Panc1 (cell line): ENCODE measurements around the gene COL5A1. TPM values are rescaled to one million over a fixed set of nuclear protein-coding genes. Genes with fewer than 3 reads are reported as not detected.

ENCODE experiments used
- ATAC-seq: fragments of 200-7000 bp; cut with Tn5 transposase; 2 replicates; pipeline ENCODE4 v1.9.1; 2020; ENCODE audit warnings: mild to moderate bottlenecking, moderate library complexity
- BruUV-seq: library from RNA; stranded (reverse); fragments of 400-500 nt; replicated peaks from 2 replicates; lab custom pipeline; 2021; lab: Mats Ljungman, UMichigan
- CTCF ChIA-PET: fragments of 300-600 bp; sonication (Branson Sonifier 250); formaldehyde crosslinking; loops from one replicate; lab custom pipeline; 2022; ENCODE audit warnings: antibody characterized with exemption; lab: Charles Lee
- POLR2A ChIA-PET: fragments of 300-600 bp; sonication (Branson Sonifier 250); formaldehyde crosslinking; loops from one replicate; lab custom pipeline; 2022; ENCODE audit warnings: antibody characterized with exemption; lab: Charles Lee
- DNase-seq: peaks from one replicate; pipeline ENCODE4 v3.0.0-alpha.2; 2010; ENCODE audit warnings: low read depth, low spot score
- H3K27ac ChIP-seq: 2 replicates; pipeline ENCODE4 v1.5.1; 2011; ENCODE audit warnings: mild to moderate bottlenecking, low read length, inconsistent platforms
- H3K27me3 ChIP-seq: fragments of 200-500 bp; sonication (Bioruptor generic); 2 replicates; pipeline ENCODE4 v1.6.0; 2014; ENCODE audit warnings: low read length, inconsistent platforms; ENCODE audit not compliant: control insufficient read depth, insufficient read depth
- H3K36me3 ChIP-seq: fragments of 200-500 bp; sonication (Bioruptor generic); 2 replicates; pipeline ENCODE4 v1.5.1; 2014; ENCODE audit warnings: inconsistent platforms, mild to moderate bottlenecking, low read length, moderate library complexity; ENCODE audit not compliant: control insufficient read depth, insufficient read depth
- H3K4me1 ChIP-seq: 2 replicates; pipeline ENCODE4 v1.5.1; 2011; ENCODE audit warnings: inconsistent platforms, mild to moderate bottlenecking, low read length, moderate library complexity; ENCODE audit not compliant: control insufficient read depth, insufficient read depth
- H3K4me3 ChIP-seq, 2 experiments: 2 replicates each; pipeline ENCODE4 v1.5.1; 2011 to 2012; ENCODE audit warnings: low read depth in 2 of 2, low read length in 2 of 2, mild to moderate bottlenecking in 2 of 2, inconsistent platforms in 1 of 2, moderate library complexity in 1 of 2
- H3K9me3 ChIP-seq: fragments of 200-500 bp; sonication (Bioruptor generic); 2 replicates; pipeline ENCODE4 v1.5.1; 2014; ENCODE audit warnings: low read depth, mild to moderate bottlenecking, inconsistent platforms, low read length, moderate library complexity; ENCODE audit not compliant: control insufficient read depth, insufficient read depth
- POLR2AphosphoS5 ChIP-seq: IDR thresholded peaks from 2 replicates; pipeline ENCODE4 v1.6.1; 2012; ENCODE audit warnings: mild to moderate bottlenecking, low read depth, low read length, moderate library complexity
- SIN3A ChIP-seq: IDR thresholded peaks from 2 replicates; pipeline ENCODE4 v1.6.1; 2012; ENCODE audit warnings: low read depth, mild to moderate bottlenecking, low read length, moderate library complexity, borderline replicate concordance; ENCODE audit not compliant: insufficient read depth
- TCF7L2 ChIP-seq: IDR thresholded peaks from 2 replicates; pipeline ENCODE4 v1.6.1; 2011; ENCODE audit warnings: mild to moderate bottlenecking, low read depth, low read length, inconsistent platforms
- in situ Hi-C: cut with HindIII; loops from 2 replicates; pipeline ENCODE4 v1.10.0; 2016; ENCODE audit warnings: low sequenced_read_pairs, low pct_unique_long_range_greater_than_20kb
- intact Hi-C: fragments of 100-400 bp; cut with micrococcal nuclease; formaldehyde crosslinking; loops from one replicate; pipeline ENCODE4 v1.10.0; 2022; ENCODE audit not compliant: unreplicated experiment
- total RNA-seq: library from RNA; stranded (reverse); gene quantifications from one replicate; pipeline ENCODE4 v1.2.1, GENCODE V29; 2021; ENCODE audit not compliant: unreplicated experiment
- TF ChIP-seq, protein P1 (sequence below), 2 experiments: IDR thresholded peaks; 2 replicates each; pipeline ENCODE4 v1.6.1; 2011 to 2012; ENCODE audit warnings: low read depth in 2 of 2, control low read depth in 1 of 2, low read length in 1 of 2, mild to moderate bottlenecking in 1 of 2, moderate library complexity in 1 of 2; ENCODE audit not compliant: insufficient read depth in 1 of 2
- TF ChIP-seq, protein P2 (sequence below): fragments of 450-650 bp; IDR thresholded peaks from 2 replicates; pipeline ENCODE4 v1.5.1; 2017; ENCODE audit warnings: mild to moderate bottlenecking

COL5A1 gene
- total RNA-seq, 1 experiment from 2014 or later = 5.7 TPM

DNA sequence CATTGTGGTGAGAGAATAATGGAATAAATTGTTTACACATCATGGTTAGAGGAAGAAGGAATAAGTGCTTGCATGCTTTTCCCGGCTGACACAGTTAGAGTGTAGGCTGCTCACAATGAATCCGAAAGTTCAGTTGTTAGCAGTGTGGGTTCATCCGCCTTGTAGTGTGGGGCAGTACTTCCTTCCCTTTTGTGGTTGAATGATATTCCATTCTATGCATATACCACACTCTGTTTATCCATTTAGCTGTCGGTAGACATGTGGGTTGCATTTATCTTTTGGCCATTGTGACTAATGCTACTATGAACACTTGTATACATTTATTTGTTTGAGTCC lies 84.0 kb downstream of the COL5A1 start:
- no peak for ATAC-seq
- peaks cover 2% of the 10 kb centered on the region; the same call in 1 of the 2 replicates for H3K27me3 ChIP-seq
- H3K36me3 ChIP-seq = no peaks in the 10 kb centered on the region
- H3K4me3 ChIP-seq = no peak overlapping the region
- no TSS peak for BruUV-seq
- intact Hi-C loops = no loop called here
- in situ Hi-C loops = no loop called here
- ChIA-PET POLR2A (no interaction called here), CTCF (no interaction called here)
- H3K4me1 ChIP-seq = no peaks in the 10 kb centered on the region
- no peak for DNase-seq
- TF ChIP-seq, protein P1, sequence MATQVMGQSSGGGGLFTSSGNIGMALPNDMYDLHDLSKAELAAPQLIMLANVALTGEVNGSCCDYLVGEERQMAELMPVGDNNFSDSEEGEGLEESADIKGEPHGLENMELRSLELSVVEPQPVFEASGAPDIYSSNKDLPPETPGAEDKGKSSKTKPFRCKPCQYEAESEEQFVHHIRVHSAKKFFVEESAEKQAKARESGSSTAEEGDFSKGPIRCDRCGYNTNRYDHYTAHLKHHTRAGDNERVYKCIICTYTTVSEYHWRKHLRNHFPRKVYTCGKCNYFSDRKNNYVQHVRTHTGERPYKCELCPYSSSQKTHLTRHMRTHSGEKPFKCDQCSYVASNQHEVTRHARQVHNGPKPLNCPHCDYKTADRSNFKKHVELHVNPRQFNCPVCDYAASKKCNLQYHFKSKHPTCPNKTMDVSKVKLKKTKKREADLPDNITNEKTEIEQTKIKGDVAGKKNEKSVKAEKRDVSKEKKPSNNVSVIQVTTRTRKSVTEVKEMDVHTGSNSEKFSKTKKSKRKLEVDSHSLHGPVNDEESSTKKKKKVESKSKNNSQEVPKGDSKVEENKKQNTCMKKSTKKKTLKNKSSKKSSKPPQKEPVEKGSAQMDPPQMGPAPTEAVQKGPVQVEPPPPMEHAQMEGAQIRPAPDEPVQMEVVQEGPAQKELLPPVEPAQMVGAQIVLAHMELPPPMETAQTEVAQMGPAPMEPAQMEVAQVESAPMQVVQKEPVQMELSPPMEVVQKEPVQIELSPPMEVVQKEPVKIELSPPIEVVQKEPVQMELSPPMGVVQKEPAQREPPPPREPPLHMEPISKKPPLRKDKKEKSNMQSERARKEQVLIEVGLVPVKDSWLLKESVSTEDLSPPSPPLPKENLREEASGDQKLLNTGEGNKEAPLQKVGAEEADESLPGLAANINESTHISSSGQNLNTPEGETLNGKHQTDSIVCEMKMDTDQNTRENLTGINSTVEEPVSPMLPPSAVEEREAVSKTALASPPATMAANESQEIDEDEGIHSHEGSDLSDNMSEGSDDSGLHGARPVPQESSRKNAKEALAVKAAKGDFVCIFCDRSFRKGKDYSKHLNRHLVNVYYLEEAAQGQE (IDR thresholded peaks at IDR 0.05; ENCODE audit: insufficient read depth in 1 of 2, low read depth in 2 of 2, low read length in 1 of 2) = no peak
- TF ChIP-seq POLR2AphosphoS5 (no peak), SIN3A (no peak), TCF7L2 (no peak)
- TF ChIP-seq, protein P2, sequence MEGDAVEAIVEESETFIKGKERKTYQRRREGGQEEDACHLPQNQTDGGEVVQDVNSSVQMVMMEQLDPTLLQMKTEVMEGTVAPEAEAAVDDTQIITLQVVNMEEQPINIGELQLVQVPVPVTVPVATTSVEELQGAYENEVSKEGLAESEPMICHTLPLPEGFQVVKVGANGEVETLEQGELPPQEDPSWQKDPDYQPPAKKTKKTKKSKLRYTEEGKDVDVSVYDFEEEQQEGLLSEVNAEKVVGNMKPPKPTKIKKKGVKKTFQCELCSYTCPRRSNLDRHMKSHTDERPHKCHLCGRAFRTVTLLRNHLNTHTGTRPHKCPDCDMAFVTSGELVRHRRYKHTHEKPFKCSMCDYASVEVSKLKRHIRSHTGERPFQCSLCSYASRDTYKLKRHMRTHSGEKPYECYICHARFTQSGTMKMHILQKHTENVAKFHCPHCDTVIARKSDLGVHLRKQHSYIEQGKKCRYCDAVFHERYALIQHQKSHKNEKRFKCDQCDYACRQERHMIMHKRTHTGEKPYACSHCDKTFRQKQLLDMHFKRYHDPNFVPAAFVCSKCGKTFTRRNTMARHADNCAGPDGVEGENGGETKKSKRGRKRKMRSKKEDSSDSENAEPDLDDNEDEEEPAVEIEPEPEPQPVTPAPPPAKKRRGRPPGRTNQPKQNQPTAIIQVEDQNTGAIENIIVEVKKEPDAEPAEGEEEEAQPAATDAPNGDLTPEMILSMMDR = no peak
- H3K27ac ChIP-seq = no peak overlapping the region
- H3K9me3 ChIP-seq = no peaks in the 10 kb centered on the region

GRCh38 chr9:134726026-134726721 lies 84.6 kb downstream of the COL5A1 start:
- no peaks in the 10 kb centered on the region for H3K4me1 ChIP-seq
- ChIA-PET CTCF (no interaction called here), POLR2A (no interaction called here)
- in situ Hi-C loops = no loop called here
- no peaks in the 10 kb centered on the region for H3K9me3 ChIP-seq
- H3K36me3 ChIP-seq = no peaks in the 10 kb centered on the region
- H3K4me3 ChIP-seq = no peak overlapping the region
- no peak for DNase-seq
- TF ChIP-seq SIN3A (no peak), TCF7L2 (no peak), POLR2AphosphoS5 (no peak)
- TF ChIP-seq, protein P1 (IDR thresholded peaks at IDR 0.05; ENCODE audit: insufficient read depth in 1 of 2, low read depth in 2 of 2, low read length in 1 of 2) = no peak
- TF ChIP-seq, protein P2 = no peak
- intact Hi-C loops = no loop called here
- ATAC-seq = no peak
- H3K27ac ChIP-seq = no peak overlapping the region
- peaks cover 2% of the 10 kb centered on the region; the same call in 1 of the 2 replicates for H3K27me3 ChIP-seq
- BruUV-seq = no TSS peak
